Activated CD4-positive, alpha-beta T cell treated with anti-CD3 and anti-CD28 coated beads, Interleukin-2, amount 50 U/mL, for 1 hour (primary cell): ENCODE data around the gene TRAIP.
A peak's percentile ranks its signal among the peaks of the same experiment; 100 is the strongest.
"Not testable (repeated sequence)": the region's sequence is repeated elsewhere in the genome, so short reads cannot be mapped to it uniquely, and the experiment has no call there.

Experiments
- DNase-seq: peaks from one replicate; pipeline ENCODE4 v3.0.0-alpha.2; 2020

Gene TRAIP, protein sequence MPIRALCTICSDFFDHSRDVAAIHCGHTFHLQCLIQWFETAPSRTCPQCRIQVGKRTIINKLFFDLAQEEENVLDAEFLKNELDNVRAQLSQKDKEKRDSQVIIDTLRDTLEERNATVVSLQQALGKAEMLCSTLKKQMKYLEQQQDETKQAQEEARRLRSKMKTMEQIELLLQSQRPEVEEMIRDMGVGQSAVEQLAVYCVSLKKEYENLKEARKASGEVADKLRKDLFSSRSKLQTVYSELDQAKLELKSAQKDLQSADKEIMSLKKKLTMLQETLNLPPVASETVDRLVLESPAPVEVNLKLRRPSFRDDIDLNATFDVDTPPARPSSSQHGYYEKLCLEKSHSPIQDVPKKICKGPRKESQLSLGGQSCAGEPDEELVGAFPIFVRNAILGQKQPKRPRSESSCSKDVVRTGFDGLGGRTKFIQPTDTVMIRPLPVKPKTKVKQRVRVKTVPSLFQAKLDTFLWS

DNA sequence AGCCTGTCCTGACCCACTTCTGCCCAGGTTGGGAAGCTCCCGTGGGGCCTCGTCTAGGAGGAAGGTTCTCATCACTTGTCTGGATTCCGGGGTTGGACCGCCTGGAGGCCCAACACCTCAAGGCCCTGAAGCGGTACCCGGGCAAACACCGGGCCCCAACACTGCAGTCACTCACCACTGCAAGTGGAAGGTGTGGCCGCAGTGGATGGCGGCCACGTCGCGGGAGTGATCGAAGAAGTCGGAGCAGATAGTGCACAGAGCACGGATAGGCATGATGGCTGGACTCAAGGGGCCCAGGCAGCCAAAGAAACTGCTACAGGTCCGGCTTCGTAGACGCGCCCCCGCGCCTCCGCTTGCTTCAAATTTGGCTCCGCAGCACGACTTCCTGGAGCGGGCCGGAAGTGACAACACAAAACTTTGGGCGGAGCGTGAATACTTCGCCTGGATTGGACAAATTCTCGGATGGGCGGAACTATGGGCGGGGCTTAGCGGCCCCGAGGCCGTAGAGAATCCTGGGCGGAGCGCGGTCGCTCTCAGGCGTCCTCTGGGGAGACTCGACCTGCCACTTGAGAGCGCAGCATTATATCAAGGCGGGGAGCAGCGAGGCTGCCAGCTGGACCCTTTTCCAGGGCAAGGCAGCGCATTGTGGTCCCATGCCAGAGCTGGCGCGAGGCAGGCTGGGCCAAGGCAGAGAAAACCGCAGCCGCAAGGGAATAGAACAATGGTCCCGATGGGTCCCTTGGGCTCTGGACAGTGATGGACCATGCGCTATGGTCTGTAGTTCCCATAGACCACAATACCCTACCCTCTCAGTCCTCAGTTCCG lies at the start of gene TRAIP:
Gene TRAIP (minus strand): TSS at position 384 of the 825 bp plus-strand sequence. CDS start 111 bp downstream, at position 273.
- DNase-seq: peak; percentile 94

DNA sequence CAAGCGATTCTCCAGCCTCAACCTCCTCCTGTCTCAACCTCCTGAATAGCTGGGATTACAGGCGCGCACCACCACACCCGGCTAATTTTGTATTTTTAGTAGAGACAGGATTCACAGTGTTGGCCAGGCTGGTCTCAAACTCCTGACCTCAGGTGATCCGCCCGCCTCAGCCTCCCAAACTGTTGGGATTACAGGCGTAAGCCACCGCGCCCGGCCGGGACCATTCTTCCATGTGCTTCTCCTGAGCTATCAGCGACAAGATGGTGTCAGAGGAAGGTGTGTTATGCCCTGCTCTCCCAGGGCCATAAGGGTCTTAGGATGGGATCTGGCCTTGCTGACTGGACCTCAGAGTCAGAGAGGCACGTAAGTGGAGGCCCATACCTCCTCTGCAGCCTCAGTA lies 48.1 kb upstream of the TRAIP start:
- not testable (repeated sequence) for DNase-seq

DNA sequence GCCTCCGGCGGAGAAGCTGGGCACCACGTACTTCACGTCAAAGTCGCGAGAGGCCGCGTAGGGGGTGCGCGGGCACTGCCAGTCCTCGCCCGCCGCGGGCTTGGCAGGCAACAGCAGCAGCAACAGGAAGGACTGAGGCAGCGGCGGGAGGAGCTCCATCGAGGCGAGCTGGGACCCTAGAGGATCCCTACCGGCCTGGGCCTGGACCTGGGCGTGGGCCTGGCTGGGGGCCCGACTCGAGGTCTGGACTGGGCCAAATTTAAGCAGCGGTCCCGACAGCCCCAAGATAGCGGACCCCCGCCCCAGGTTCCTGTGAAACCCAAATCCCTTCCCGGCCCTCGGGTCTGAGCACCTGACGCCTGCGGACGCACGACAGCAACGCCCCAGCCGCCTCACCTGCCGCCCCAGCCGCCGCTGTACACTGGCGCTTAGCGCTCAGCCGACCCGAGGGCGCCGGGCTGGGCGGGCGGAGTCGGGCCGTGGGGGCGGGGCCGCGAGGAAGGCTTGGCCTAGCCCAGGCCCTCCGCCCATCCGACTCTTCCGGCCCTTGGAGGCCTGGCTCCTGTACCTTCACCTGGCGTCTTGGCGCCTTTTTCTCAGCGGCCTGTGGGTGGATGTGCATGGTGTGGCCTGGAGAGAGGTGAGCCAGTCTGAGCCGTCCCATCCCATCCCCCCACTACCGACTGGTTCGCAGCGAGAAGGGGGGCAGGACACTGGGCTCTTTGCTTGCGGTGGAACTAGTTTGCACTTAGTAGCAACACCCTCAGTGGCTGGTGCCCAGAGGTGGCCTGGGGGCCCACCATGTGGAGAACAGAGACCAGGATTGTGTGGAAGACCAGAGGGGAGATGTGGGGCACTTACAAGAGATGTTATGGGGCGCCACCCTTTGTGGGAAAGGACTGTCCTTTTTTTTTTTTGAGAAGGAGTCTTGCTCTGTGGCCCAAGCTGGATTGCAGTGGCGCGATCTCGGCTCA lies 47.4 kb upstream of the TRAIP start, which contains the start of gene MST1R:
Gene MST1R (minus strand): TSS at position 423 of the 974 bp plus-strand sequence. CDS start 264 bp downstream, at position 159.
- peak; percentile 79 for DNase-seq

DNA sequence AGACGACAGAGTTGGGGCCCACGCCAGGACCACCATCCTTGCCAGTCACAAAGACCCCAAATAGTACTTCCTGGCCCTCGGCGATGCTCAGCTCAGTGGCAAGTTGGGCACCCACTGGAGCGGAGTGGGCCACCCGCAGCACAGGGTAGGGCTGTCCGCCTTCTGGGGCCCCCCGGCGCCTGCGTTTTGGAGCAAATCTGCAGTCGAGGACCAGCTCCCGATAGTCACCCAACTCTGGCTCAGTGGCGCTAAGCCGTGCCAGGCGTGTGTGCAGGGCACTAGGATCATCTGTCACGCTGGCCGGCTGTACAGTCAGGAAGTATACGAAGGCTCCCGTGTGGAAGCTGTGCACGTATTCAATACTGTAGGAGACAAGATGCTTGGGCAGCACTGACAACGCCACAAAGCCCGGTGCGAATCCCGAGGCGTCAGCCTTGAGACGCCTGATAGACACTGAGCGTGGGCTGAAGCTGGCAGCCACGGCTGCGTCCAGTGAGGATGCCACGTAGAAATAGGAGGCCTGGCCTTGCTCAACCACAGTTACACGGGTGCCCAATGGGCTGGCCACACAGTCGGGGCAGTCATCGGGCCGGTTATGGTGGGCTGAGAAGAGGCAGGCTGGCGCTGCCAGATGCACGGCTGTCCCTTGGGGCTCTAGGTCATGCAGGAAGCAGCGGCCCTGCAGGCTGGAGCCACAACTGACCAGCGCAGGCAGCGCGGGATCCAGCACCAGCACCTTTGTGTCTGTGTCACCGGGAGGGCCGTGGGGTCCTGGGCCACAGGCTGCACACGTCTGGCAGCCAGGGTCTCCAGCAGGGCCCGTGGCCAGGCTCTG lies 46.4 kb upstream of the TRAIP start:
- no peak for DNase-seq

DNA sequence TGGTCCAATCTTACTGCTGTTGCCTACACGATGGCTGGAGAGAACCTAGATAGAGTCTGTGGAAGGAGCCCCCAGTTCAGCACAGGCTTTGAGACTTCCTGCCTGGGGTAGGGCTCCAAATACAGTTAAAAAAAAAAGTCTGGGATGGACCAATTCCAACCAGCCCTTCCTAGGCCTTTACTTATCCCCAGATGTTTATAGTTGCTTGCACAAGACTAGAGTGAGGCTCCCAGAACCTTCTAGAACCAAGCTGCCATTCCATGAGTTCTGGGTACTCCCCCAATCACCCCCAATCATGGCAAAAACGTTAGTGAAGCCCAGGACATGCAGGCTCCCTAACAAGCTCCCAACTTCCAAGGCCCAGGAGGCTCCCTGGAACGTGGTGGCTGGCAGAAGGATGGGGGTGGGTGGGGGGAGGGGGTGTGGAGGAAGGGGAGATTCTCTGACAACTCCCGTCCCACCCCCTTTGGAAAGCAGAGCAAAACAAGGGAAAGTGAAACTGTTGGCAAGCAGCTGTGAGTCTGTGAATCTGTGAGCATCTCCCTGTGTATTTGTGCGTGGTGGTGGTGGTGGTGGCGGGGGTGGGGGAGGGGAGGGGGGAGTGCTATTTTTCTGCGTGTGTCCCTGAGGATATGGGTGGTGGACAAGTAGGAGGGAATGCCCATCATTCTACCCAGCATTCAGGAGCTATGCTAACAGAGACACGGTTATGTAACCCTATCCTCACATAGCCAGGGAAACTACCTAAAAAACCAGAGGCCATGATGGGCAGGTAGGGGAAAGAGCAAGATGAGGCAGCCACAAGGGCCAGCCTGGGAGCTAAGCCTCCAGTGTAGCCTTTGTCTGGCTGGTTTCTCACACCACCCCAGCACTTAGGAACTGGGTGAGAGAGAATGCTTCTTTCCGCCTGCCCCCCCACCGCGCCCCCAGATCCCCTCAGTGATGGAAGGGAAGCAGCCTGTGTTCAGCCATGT lies 45.3 kb upstream of the TRAIP start:
- DNase-seq: no peak

DNA sequence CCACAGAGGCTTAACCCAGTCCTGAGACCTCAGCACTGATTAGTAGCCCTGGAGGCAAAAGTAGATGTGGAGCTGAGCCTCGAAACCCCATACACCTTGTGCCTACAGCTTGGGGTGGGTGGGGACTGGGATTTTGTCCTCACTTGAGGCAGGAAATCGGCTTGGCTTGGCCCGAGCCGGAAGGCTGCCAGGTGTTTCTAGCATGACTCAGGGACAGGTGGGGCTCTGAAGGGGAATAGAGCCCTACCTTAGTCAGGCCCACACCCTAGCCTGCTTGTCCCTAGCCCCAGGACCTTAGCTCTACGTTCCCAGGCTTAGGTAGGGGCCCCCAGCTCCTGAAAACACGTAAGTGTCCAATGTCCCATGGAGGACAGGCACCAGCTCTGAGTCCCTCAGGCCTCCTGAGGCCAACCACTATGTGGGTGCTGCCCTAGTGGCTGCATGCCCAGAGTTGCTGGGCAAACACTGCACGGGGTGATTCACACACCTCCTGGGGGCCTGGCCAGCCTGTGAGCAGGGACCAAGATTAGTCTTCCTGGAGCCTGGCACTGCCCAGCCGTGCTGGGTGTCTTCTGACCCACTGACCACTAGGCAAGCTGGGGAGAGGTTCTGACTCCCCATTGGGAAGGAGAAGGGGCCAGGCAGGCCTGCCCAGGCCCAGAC lies 44.3 kb upstream of the TRAIP start:
- no peak for DNase-seq

GRCh38 chr3:49899815-49900214 lies 43.5 kb upstream of the TRAIP start:
- DNase-seq: no peak

GRCh38 chr3:49898991-49899390 lies 42.6 kb upstream of the TRAIP start:
- no peak for DNase-seq

- DNase-seq: no peak
Observed at GRCh38 chr3:49896345-49896744, 40.0 kb upstream of the TRAIP start.

DNA sequence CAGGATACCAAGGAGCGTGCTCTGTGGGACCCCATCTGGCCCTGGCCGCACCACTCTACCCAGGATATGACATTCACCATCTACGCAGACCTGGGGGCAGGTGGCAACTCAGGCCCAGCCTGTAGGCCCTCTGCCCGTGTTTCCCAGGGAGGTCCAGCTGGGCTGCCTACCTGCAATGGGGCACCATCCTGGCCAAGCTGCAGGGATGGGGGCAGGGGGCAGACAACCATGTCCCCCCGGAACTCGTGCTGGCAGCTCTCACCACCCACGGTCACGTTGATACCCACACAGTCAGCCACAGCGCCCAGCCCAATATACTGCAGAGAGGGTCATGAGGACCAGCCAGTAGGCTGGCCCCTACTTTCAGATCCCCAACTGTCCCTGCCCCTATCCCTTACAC lies 39.4 kb upstream of the TRAIP start:
- DNase-seq: no peak

DNA sequence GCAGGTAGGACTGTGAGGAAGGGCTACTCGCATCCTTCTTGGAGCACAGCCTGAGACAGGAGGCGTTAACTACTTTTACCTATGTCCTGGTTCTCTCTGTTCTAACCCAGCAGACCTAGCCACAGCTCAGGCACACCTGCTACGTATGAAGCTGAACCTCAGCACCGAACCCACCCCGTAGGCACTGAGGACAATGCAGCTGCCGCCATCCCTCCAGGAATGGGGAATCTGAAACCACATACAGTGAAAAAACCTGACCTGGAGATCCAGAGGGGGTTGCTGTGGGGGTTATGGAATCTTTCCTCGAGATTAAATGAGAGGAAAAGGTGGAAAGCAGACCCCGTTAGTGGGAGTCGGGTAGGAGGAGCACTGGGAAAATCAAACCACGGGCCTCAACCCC lies 32.9 kb upstream of the TRAIP start:
- no peak for DNase-seq

- DNase-seq: no peak
Observed at GRCh38 chr3:49886922-49887265, 30.5 kb upstream of the TRAIP start.

DNA sequence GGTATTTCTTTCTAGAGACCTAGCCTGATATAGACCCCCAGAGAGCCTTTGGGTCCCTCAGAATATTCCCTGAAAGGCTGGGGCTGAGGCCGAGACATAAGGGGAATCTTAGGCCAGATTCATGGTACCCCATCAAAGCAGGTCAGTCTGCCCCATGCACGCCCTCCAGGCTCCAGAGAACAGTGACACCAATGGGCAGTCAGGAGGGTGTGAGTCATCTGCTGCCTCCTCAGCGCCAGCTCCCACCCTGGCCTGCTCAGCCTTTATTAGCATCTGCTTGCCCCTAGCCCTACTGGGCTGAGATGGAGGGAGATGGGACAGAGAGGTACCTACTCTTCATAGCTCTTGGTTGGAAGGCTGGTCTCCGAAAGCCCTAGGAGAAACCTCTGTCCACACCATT lies 27.6 kb upstream of the TRAIP start:
- DNase-seq: no peak

GRCh38 chr3:49882166-49882565 lies 25.8 kb upstream of the TRAIP start:
- DNase-seq: no peak

- DNase-seq: no peak
Observed at GRCh38 chr3:49880581-49881315, 24.4 kb upstream of the TRAIP start.

DNA sequence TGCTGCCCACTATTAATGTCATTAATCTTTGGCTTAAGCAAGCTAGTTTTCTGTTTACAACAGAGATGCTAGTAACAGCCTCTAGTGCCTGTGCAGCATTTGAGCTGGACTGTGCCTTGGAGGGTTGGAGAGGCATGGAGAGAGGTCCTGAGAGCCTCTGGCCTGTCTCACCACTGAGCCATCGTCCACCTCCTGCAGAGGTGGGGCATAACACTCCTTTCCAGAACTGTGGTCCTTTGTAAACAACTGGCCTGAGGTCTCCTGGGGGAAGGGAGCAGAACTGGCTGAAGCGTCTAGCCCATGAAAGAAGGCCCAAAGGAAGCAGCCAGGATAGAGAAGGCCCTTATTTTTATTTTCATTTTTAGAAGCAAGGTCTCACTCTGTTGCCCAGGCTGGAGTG lies 23.4 kb upstream of the TRAIP start:
- DNase-seq: no peak

GRCh38 chr3:49878686-49879085 lies 22.3 kb upstream of the TRAIP start:
- no peak for DNase-seq

- no peak for DNase-seq
Observed at GRCh38 chr3:49877716-49878115, 21.4 kb upstream of the TRAIP start.

DNA sequence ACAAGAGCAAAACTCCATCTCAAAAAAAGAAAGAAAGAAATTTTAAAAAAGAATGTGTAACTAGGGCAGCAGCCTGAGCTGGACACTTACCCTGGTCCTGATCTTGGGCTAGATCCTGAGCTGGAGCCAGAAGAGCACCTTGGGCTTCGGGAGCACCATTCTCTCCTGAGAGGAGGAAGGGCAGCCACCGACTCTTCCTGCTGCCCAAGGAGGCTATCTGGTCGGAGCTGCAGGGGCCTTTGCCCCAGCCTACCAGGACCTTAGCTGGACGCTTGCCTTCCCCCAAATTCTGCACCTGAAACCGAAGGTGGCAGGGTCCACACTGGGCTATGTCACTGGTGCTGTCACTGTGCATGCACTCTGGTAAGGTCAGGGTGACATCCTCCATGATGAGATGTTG lies 20.2 kb upstream of the TRAIP start:
- no peak for DNase-seq
